Skin epidermis (tissue), 12 donors: Measurements from ENCODE around the gene ARL11.
A peak's percentile ranks its signal among the peaks of the same experiment; 100 is the strongest.
"Not testable (repeated sequence)": the region's sequence is repeated elsewhere in the genome, so short reads cannot be mapped to it uniquely, and the experiment has no call there.

Experiments used
- H3K27ac ChIP-seq, 21 experiments: fragments of 200-600 bp; sonication (generic) in 11 of 21; one replicate each; pipeline ENCODE4 v1.5.0; 2020; ENCODE audit warnings: mild to moderate bottlenecking in 3 of 21, inconsistent platforms in 2 of 21, moderate library complexity in 2 of 21
- H3K4me3 ChIP-seq, 7 experiments: fragments of 200-600 bp; sonication (generic) in 2 of 7; one replicate each; pipeline ENCODE4 v1.5.0; 2020; ENCODE audit warnings: inconsistent platforms in 2 of 7, mild to moderate bottlenecking in 2 of 7, moderate library complexity in 1 of 7

ARL11 gene

GRCh38 chr13:49627831-49628652, at the start of gene ARL11:
ARL11 (plus strand) TSS chr13:49628507; CDS start chr13:49630448, 1,941 bp downstream.
- Histone ChIP-seq H3K27ac (peak within 1 kb of the TSS in 14 of 21 experiments; percentile 4 to 82 (median 50)), H3K4me3 (peak within 1 kb of the TSS in 6 of 7 experiments; percentile 10 to 23 (median 16))

DNA sequence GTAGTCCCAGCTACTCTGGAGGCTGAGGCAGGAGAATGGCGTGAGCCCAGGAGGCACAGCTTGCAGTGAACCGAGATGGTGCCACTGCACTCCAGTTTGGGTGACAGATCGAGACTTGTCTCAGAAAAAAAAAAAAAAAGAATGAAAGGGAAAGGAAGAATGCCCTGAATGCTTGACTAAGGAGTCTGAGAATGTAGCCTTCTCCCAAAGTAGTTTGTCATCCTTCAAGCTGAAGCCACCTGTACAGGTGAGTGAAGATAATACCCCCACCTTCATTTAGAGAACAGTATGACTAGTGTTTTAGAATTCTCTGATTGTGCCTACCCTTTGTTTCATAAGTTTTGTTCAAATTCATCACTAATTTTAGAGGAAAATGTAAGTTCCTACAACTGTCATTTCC, 48.8 kb upstream of the ARL11 start:
- Histone ChIP-seq H3K4me3 (no peak overlapping the region), H3K27ac (no peak overlapping the region)

- Histone ChIP-seq H3K4me3 (no peak overlapping the region), H3K27ac (no peak overlapping the region)
These were observed 47.2 kb upstream of the ARL11 start for GRCh38 chr13:49580980-49581680.

GRCh38 chr13:49584771-49585182, 43.5 kb upstream of the ARL11 start:
- Histone ChIP-seq H3K27ac (peak overlapping the region; percentile 39 to 89 (median 80)), H3K4me3 (peak overlapping the region; percentile 57 to 94 (median 71))

DNA sequence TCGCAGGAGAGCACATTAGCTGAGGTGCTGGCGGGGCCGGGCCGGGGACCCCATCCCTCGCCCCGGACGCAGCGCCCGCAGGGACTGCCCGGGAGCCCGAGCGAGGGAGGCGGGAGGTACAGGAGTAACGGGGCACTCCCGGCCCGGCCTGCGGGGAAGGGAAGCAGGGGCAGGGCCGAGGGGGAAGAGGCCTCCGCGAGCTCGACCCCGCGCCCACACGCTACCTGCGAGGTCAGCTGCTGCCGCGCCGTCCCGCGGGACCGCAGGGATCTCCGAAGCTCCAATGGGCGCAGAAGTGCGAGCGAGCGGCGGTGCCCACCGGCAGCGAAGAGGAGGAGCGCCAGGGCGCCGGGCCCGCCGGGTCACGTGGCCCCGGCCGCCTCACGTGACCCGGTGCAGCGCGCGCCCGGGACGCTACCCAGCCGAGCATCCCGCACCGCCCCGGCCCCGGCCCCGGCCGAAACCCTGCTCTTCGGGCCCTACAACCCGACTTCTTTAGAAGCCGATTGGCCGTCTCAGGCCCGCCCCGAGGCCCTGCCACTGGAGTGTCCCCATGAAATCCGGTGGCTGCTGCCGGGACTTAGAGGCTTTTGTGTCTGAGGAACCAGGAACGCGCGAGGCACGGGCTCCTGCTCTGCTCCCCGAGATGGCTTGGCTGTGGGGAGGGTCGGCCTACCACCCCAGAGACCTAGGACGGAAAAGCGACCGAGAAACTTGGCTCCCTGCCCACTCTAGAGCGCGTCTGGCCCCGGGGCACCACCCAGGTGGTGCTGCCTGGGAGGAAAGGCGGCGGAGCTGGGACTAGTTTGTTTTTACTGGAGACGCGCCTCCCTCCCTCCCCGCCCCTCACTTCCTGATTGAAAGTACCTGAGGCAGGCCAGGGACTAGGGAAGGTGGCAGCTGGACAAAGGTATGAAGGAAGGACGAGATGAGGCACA, 42.8 kb upstream of the ARL11 start, which contains the start of gene RCBTB1:
RCBTB1 (minus strand) TSS at position 339 of the 938 bp plus-strand sequence. CDS start 18,279 bp downstream, outside the sequence.
- Histone ChIP-seq H3K4me3 (peak within 1 kb of the TSS; percentile 57 to 94 (median 71)), H3K27ac (peak within 1 kb of the TSS; percentile 39 to 89 (median 80))

DNA sequence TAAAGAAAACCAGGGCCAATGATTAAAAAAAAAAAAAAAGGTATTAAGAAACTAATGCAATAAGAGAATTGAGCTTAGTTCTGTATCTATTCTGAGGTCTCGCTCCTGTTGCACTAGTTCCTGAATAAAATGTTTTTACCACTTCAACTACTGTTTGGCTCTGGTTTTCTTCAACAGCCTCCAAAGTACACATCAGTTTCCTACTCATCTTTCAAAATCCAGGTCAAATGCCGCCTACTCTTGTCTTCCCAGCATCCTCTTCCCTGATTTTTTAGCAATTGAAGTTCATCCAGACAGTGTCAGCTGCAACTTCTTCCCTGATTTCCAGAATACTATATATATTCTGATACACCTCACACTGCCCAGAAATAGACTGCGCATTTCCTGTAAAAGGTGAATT, 41.6 kb upstream of the ARL11 start:
- Histone ChIP-seq H3K4me3 (no peak overlapping the region), H3K27ac (peak overlapping the region in 2 of 21 experiments; percentile 8 to 87)

GRCh38 chr13:49587311-49587847, 40.9 kb upstream of the ARL11 start:
- H3K27ac ChIP-seq, result peak overlapping the region in 1 of 21 experiments; percentile 8
- no peak overlapping the region for H3K4me3 ChIP-seq

GRCh38 chr13:49590714-49591113, 37.6 kb upstream of the ARL11 start:
- not testable (repeated sequence) for H3K4me3 ChIP-seq, H3K27ac ChIP-seq

GRCh38 chr13:49593876-49594275, 34.4 kb upstream of the ARL11 start:
- not testable (repeated sequence) for H3K4me3 ChIP-seq, H3K27ac ChIP-seq

DNA sequence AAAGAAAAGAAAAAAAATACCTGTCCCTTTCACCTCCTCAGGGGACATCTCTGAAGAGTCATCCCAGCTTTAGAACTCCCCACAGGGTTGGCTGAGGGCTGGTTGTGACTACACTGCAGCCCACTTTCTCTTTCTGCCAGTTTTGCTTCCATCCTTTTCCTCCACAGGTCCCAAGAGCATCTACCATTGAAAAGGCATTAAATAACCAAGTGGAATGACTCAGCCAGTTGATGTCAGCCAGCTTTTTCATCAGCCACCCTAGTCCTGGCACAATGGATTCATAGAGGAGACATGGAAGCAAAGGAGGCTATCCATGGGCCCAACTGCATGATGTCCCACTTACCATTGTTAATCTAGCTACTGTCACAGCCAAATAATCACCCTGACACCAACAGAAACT, 33.7 kb upstream of the ARL11 start:
- Histone ChIP-seq H3K27ac (no peak overlapping the region), H3K4me3 (no peak overlapping the region)

GRCh38 chr13:49596221-49596620, 32.1 kb upstream of the ARL11 start:
- H3K27ac ChIP-seq, result no peak overlapping the region
- no peak overlapping the region for H3K4me3 ChIP-seq

DNA sequence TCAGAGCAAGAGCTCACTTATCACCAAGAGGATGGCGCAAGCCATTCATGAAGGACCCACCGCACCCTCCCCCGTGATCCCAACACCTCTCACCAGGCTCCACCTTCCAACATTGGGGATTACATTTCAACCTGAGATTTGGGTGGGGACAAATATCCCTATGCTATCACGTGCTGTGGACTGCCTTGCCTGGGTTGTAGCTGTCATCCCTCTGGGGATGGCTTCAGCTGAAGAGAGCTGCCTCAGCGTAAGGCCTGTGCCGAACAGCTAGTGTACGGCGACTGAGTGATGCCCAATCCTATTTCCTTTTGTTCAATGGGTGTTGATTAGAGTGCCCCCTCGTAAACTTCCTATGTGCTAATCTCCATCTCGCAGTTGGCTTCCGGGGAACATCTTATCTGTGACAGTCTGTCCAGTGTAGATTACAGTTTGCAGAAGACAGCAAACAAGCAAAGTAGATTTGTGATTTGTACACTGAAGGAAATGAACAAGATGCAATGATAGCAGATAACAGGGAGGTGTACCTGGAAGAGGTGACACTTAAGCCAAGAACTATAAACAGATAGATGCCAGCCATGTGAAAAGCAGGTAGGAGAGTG, 31.2 kb upstream of the ARL11 start:
- H3K4me3 ChIP-seq, result no peak overlapping the region

GRCh38 chr13:49602005-49602404, 26.3 kb upstream of the ARL11 start:
- Histone ChIP-seq H3K4me3 (no peak overlapping the region), H3K27ac (no peak overlapping the region)

More for the DNA sequence above, 31.2 kb upstream of the ARL11 start:
- no peak overlapping the region for H3K27ac ChIP-seq

DNA sequence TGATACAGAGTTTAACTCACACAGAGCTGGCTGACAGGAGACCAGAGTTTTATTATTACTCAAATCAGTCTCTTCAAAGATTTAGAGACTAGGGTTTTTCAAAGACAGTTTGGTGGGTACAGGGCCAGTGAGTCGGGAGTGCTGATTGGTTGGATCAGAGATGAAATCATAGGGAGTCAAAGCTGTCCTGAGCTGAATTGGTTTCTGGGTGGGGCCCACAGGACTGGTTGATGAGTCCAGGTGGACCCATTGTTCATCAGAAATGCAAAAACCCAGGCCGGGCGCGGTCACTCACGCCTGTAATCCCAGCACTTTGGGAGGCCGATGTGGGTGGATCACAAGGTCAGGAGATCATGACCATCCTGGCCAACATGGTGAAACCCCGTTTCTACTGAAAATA, 25.7 kb upstream of the ARL11 start:
- not testable (repeated sequence) for H3K4me3 ChIP-seq, H3K27ac ChIP-seq

GRCh38 chr13:49604570-49604969, 23.7 kb upstream of the ARL11 start:
- H3K4me3 ChIP-seq, result no peak overlapping the region
- no peak overlapping the region for H3K27ac ChIP-seq

- Histone ChIP-seq H3K27ac (peak overlapping the region in 2 of 21 experiments; percentile 8 to 65), H3K4me3 (peak overlapping the region in 4 of 7 experiments; percentile 16 to 33 (median 22))
These were observed 21.3 kb upstream of the ARL11 start for GRCh38 chr13:49606747-49607648.

GRCh38 chr13:49607761-49608160, 20.5 kb upstream of the ARL11 start:
- no peak overlapping the region for H3K27ac ChIP-seq
- H3K4me3 ChIP-seq, result no peak overlapping the region
